NCI-H2029 (cell line): ENCODE results near the gene SPOP.
"Not testable (repeated sequence)": the region's sequence is repeated elsewhere in the genome, so short reads cannot be mapped to it uniquely, and the experiment has no call there.

ENCODE experiments used
- DNase-seq: peaks from one replicate; lab custom pipeline; 2025; lab: John Stamatoyannopoulos, UW

The SPOP gene

DNA sequence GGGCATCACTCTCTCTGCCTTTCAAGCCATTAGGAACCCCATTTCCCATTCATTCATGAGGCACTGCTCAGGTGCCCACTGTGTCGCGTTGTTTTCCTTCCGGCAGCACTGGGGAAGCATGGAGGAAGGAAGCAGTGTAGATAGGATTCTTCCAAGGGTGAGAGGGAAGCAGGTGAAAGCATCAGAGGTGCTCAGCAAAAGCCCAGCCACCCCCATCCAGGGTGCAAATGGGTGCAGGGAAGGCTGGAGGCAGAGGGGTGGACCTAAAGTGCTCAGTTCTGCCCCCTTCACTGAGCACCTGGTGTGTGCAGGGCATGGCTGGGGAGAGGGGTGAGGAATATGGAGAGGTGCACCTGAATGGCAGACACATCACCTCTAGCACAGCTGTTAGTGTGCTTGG, 105.7 kb downstream of the SPOP start:
- no peak for DNase-seq

- DNase-seq: no peak
Measured at GRCh38 chr17:49571764-49572163, 106.1 kb downstream of the SPOP start.

GRCh38 chr17:49571283-49571682, 106.6 kb downstream of the SPOP start:
- DNase-seq: no peak

- no peak for DNase-seq
Measured at GRCh38 chr17:49570540-49571242, 107.2 kb downstream of the SPOP start.

- DNase-seq: not testable (repeated sequence)
Measured at GRCh38 chr17:49568695-49569047, 109.2 kb downstream of the SPOP start.

- DNase-seq: peak; percentile 64
Measured at GRCh38 chr17:49567871-49568694, 109.8 kb downstream of the SPOP start.

DNA sequence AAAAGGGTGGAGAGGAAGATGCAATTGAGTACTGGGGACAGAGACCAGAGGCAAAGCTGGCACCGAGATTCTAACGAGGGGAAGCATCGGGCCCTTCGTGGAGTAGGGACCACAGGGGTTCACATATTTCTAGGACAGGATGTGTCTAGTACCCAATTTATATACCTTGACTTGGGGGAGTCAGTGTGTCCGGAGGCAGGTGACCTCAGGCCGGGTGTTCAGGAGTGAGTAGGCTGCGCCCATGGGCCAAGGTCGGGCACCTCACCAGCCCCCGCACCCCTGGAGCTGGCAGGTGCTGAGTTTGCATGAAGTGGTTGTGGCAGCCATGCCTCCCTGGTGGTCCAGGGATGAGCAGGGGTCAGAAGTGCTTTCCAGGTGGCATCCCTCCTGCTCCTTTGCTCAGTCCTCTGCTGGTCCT, 110.8 kb downstream of the SPOP start:
- no peak for DNase-seq

DNA sequence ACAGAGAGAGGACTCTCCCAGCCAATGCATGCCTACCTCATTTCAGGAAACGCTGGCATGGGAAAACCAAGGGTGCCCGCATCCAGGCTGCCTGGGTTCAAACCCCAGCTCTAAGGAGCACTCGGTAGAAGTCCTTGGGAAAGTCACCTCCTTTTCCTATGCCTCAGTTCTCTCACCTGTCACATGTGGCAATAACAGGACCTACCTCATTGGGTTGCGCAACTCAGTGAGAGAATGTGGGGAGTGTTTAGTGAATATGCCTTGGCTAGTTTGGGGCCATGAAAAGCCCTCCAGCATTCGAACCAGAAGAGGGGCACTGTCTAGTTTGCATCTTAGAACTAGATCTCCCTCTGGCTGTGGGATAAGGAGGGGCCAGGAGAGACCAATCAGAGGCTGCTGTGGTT, 111.2 kb downstream of the SPOP start:
- DNase-seq: no peak

GRCh38 chr17:49565948-49566491, 111.9 kb downstream of the SPOP start:
- DNase-seq: peak; percentile 79

DNA sequence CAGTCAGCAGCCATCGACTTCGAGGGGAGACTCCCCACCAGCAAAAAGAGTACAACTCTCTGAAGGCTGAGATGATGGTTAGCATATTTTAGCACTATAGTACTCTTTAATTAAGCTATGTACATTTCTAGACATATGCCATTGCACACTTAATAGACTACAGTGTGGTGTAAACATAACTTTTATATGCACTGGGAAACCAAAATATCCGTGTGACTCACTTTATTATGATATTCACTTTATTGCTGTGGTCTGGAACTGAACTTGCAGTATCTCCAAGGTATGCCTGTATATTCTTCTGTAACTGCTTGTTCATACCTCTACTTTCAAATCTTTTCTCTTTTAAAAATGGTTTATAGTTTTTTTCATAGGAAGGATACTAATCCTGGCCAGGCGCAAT, 113.3 kb downstream of the SPOP start:
- DNase-seq: no peak

GRCh38 chr17:49557312-49558024, 120.4 kb downstream of the SPOP start:
- peak; percentile 50 for DNase-seq

DNA sequence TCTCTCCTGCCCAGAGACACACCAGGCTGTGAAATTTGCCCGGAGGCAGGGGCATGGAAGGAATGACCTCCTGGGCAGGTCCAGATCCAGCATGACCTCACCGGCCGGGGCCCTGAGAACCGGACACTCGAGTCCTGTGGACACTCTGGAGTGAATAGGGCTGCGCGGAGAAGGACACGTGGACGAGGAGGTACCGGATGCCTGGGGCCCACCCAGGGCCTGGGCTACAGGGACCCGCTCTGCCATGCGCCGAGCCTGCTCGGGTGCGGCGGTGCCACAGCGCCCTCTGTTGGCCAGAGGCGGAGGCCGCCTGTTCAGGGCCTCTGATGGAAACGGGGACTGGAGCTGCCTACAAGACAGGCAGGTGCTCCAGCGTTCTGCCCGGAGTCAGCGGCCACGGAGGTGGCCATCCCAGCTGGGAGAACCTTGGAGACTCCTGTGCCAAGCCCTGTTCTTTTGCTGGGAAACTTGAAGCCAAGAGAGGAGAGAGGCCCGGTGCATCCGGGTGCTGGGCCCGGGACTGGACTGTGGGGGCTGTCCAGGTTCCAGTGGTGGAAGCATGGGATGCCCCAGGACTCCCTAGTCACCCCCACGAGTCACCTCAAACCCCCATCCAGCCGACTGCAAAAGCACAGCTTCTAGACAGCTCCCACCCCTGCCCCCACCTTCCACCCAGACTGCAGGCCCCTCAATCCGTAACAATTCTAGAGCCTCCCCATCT, 121.5 kb downstream of the SPOP start:
- DNase-seq: peak; percentile 30

GRCh38 chr17:49555495-49556222, 122.2 kb downstream of the SPOP start:
- DNase-seq: no peak

GRCh38 chr17:49554694-49555494, 123.0 kb downstream of the SPOP start:
- no peak for DNase-seq

DNA sequence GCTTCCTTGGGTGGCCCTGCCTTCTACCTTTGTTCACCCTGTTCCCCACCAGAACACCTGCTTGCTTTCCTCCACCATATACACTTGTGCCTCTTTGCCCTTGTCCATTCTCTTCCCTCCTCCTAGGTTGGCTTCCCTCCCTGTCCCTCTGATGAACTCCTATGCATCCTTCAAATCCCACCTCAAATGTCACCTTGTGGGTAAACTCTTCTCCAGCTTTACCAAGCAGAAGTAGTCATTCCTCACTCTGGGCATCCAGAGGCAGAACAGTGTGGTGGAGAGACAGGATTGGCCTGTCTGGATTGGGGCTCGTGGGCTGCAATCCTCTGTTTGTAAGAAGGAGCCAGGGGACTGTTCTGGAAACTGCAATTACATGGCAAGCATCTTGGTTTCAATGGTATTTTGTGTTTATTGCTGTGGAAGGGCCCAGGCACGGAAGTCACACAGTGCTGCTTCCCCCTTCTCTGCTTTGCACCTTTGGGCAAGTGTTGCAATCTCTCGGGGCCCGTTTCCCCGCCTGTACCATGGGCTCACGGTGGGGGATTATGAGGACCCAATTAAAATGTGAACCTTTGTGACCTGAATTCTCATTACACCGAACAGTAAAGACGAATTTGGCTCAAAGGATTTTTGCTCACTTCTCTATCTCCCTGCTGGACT, 124.1 kb downstream of the SPOP start:
- no peak for DNase-seq

DNA sequence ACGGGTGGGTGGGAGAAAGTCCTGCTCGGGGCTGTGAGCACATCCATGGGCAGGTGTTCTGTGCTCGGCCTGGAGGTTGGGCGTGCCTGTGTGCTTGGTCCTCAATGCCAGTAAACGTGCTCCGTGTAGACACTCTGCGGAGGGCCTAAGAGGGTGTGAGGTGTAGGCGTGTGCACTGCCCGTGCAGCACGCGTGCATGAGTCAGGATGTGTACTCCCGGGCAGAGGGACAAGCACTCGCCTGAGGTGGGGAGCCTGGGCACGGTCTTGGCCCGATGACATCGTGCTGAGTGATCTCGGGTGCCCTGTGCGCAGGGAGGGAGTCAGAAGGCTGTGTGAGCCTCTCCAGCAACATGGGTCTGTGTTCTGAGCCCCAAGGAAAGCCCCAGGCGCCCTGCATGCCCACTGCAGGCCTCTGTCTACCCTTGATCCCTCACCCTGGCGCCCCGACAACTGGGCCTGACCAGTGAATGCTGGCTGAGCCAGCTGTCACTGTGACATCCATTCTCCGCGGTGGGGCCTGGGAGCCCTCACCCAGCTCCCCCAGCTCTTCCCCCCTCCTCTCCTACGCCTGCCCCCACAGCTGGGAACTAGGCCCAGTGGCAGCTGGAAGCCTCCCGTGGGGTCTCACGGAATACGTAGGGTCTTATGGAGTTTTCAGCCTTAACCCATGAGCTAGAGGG, 125.7 kb downstream of the SPOP start:
- DNase-seq: no peak

DNA sequence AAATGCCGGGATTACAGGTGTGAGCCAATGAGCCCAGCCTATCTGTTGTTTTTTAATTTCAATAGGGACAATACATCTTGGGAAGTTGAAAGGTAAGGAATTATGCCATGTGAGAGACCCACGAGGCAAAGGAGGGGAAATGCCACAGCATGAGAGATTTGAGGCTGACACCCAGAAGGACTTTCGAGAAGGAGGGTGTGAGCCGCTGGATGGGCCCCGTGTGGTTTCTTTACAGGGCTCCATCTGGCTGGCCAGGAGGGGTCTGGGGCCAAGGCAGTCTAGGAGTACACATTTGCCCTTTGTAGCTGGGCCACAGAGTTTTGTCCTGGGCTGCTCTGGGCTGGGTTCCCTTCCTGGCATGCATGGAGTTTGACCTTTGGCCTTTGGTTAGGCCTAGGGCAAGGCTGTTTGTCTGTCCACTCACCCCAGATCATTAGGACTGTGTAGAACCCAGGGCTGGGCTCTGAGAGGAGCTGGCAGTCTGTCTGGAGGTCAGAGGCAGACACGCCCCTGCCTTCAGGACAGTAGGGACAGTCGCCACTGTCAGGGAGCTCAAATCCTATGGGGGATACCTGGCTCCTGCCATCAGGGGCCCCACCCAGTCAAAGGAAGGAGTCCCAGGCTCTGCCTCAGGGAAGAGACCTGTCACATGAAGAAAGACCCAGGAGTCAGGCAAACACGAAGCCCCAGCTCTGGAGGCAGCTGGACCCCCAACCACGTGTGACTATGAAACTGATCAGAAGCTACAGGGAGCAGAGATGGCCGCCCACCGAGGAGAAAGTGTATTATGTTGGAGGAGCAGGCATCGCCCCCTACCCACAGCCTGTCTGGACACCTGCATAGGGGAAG, 126.5 kb downstream of the SPOP start:
- no peak for DNase-seq

DNA sequence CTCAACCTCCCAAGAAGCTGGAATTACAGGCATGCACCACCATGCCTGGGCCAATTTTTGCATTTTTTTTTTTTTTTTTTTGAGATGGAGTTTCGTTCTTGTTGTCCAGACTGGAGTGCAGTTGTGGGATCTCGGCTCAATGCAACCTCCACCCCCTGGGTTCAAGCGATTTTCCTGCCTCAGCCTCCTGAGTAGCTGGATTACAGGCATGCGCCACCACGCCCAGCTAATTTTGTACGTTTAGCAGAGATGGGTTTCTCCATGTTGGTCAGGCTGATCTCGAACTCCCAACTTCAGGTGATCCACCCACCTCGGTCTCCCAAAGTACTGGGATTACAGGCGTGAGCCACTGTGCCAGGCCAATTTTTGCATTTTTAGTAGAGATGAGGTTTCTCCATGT, 127.1 kb downstream of the SPOP start:
- not testable (repeated sequence) for DNase-seq
